Measurements from ENCODE around the gene UGT1A10.

Gene UGT1A10

GRCh38 chr2:233656443-233656842 is 20.2 kb downstream of the UGT1A10 start:
- no peak for TF ChIP-seq CTCF (IDR thresholded peaks at IDR 0.05)
- H3K27ac ChIP-seq, result no peak overlapping the region

GRCh38 chr2:233658610-233659009 is 22.4 kb downstream of the UGT1A10 start:
- H3K27ac ChIP-seq, result no peak overlapping the region
- TF ChIP-seq ZFX (IDR thresholded peaks at IDR 0.05; ENCODE audit: borderline replicate concordance) (no peak), CTCF (IDR thresholded peaks at IDR 0.05) (no peak)

GRCh38 chr2:233663911-233664310 is 27.7 kb downstream of the UGT1A10 start:
- no peak overlapping the region for H3K27ac ChIP-seq
- TF ChIP-seq ZFX (IDR thresholded peaks at IDR 0.05; ENCODE audit: borderline replicate concordance), result no peak
- no peak for TF ChIP-seq CTCF (IDR thresholded peaks at IDR 0.05)

GRCh38 chr2:233668605-233669260 is 32.5 kb downstream of the UGT1A10 start:
- TF ChIP-seq ZFX (IDR thresholded peaks at IDR 0.05; ENCODE audit: borderline replicate concordance) (no peak), CTCF (IDR thresholded peaks at IDR 0.05) (no peak)
- H3K27ac ChIP-seq, result no peak overlapping the region

GRCh38 chr2:233671290-233672161 is 35.3 kb downstream of the UGT1A10 start, which contains the start of gene UGT1A9:
UGT1A9 (plus strand) TSS chr2:233671898; CDS start chr2:233671935, 37 bp downstream.
- H3K27ac ChIP-seq, result no peak within 1 kb of the TSS
- TF ChIP-seq CTCF (IDR thresholded peaks at IDR 0.05), result no peak
- no peak for TF ChIP-seq ZFX (IDR thresholded peaks at IDR 0.05; ENCODE audit: borderline replicate concordance)

- no peak overlapping the region for H3K27ac ChIP-seq
- TF ChIP-seq CTCF (IDR thresholded peaks at IDR 0.05) (no peak), ZFX (IDR thresholded peaks at IDR 0.05; ENCODE audit: borderline replicate concordance) (no peak)
Measured at GRCh38 chr2:233672886-233673285, 36.6 kb downstream of the UGT1A10 start.

GRCh38 chr2:233673896-233674295 is 37.6 kb downstream of the UGT1A10 start:
- no peak overlapping the region for H3K27ac ChIP-seq
- TF ChIP-seq CTCF (IDR thresholded peaks at IDR 0.05) (no peak), ZFX (IDR thresholded peaks at IDR 0.05; ENCODE audit: borderline replicate concordance) (no peak)
